Measurements from ENCODE around the gene MCUR1.

MCUR1 gene

DNA sequence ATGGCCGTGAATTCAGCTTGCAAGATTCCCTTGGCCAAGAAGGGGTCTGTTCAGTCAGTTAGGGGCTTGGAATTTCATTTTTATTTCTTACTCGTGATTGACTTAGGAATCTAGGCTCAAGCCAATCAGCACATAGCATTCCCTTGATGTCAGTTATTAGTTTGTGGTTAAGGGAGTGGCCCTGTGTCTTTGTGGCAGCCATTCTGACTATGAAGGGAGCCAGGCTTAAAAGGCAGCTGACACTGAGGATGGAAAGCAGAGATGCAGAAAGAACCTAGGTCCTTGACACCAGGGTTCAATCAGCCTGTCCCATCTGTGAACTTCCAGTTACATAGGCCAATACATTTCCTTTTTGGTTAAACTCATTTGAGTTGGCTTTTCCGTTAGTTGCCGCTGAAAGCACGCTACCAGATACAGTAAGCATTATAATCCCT is 48.1 kb downstream of the MCUR1 start:
- ChIA-PET CTCF (no interaction called here), POLR2A (no interaction called here)
- DNase-seq (ENCODE audit: extremely low spot score): no peak
- TF ChIP-seq FOXK2 (IDR thresholded peaks at IDR 0.05) (no peak), SP1 (IDR thresholded peaks at IDR 0.05) (no peak), LEF1 (IDR thresholded peaks at IDR 0.05; ENCODE audit: borderline replicate concordance) (no peak)

DNA sequence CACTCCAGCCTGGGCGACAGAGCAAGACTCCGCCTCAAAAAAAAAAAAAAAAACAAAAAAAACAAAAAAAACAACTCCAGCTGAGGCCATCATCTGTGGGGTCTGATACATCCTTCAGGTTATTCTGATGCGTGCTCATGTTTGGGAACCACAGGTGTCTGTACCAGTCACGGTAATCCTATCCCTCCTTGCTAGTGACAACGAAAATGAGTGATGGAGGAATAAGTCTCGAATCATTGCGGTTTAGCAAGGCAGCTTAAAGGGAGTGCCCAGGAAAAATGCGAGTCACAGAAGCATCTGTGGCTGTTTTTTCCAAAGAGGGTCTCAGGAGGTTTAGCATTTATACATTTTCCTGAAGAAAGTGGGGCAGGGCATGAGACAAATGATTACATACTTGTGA is 48.8 kb downstream of the MCUR1 start:
- DNase-seq (ENCODE audit: extremely low spot score): no peak
- ChIA-PET CTCF (no interaction called here), POLR2A (interaction anchor here (1.2 kb wide), 1 partner anchor 49 kb away, joined by 3 read pairs; the partner anchor contains the start of gene MCUR1)
- TF ChIP-seq ZNF384 (IDR thresholded peaks at IDR 0.05) (peak; percentile 83), FOXA1 (IDR thresholded peaks at IDR 0.05) (no peak), FOXM1 (IDR thresholded peaks at IDR 0.05; ENCODE audit: borderline replicate concordance) (no peak)

DNA sequence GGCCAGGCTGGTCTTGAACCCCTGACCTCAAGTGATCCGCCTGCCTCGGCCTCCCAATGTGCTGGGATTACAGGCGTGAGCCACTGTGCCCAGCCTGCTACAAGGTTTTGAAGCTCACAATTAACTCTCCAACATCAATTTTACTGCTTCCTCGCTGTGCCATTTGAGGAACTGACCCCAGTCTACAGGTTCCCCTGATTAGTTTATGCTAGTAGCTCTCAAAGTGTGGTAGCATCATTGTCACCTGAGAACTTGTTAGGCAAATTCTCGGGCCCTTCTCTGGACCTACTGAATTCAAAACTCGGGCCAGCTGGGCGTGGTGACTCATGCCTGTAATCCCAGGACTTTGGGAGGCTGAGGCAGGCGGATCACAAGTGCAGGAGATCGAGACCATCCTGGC is 49.4 kb downstream of the MCUR1 start:
- no peak for DNase-seq (ENCODE audit: extremely low spot score)
- CTCF ChIA-PET: no interaction called here
- POLR2A ChIA-PET: interaction anchor here (1.2 kb wide), 1 partner anchor 49 kb away, joined by 3 read pairs; the partner anchor contains the start of gene MCUR1
- TF ChIP-seq FOXA1 (IDR thresholded peaks at IDR 0.05) (no peak), ELF4 (IDR thresholded peaks at IDR 0.05) (no peak), HDGF (IDR thresholded peaks at IDR 0.05; ENCODE audit: borderline replicate concordance) (no peak), BHLHE40 (IDR thresholded peaks at IDR 0.05; ENCODE audit: borderline replicate concordance) (no peak), TARDBP (IDR thresholded peaks at IDR 0.05) (no peak), ARNT (IDR thresholded peaks at IDR 0.05) (no peak)
- TF ChIP-seq, protein P1, sequence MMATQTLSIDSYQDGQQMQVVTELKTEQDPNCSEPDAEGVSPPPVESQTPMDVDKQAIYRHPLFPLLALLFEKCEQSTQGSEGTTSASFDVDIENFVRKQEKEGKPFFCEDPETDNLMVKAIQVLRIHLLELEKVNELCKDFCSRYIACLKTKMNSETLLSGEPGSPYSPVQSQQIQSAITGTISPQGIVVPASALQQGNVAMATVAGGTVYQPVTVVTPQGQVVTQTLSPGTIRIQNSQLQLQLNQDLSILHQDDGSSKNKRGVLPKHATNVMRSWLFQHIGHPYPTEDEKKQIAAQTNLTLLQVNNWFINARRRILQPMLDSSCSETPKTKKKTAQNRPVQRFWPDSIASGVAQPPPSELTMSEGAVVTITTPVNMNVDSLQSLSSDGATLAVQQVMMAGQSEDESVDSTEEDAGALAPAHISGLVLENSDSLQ (IDR thresholded peaks at IDR 0.05): no peak

GRCh38 chr6:13763740-13764381 is 50.5 kb downstream of the MCUR1 start:
- no peak for DNase-seq (ENCODE audit: extremely low spot score)
- TF ChIP-seq BHLHE40 (IDR thresholded peaks at IDR 0.05; ENCODE audit: borderline replicate concordance) (no peak), HDGF (IDR thresholded peaks at IDR 0.05; ENCODE audit: borderline replicate concordance) (no peak), ARNT (IDR thresholded peaks at IDR 0.05) (no peak), FOXM1 (IDR thresholded peaks at IDR 0.05; ENCODE audit: borderline replicate concordance) (no peak), SUZ12 (IDR thresholded peaks at IDR 0.05) (no peak), L3MBTL2 (conservative IDR thresholded peaks at IDR 0.05) (no peak)
- TF ChIP-seq, protein P1 (IDR thresholded peaks at IDR 0.05): no peak
- CTCF ChIA-PET: no interaction called here
- POLR2A ChIA-PET: no interaction called here

- ChIA-PET CTCF (no interaction called here), POLR2A (no interaction called here)
- TF ChIP-seq FOXA1 (IDR thresholded peaks at IDR 0.05): no peak
- TF ChIP-seq FOXM1 (IDR thresholded peaks at IDR 0.05; ENCODE audit: borderline replicate concordance): no peak
- TF ChIP-seq, protein P1 (IDR thresholded peaks at IDR 0.05): no peak
- no peak for TF ChIP-seq FOXK2 (IDR thresholded peaks at IDR 0.05)
- TF ChIP-seq ARNT (IDR thresholded peaks at IDR 0.05): no peak
- no peak for TF ChIP-seq LEF1 (IDR thresholded peaks at IDR 0.05; ENCODE audit: borderline replicate concordance)
- TF ChIP-seq SUZ12 (IDR thresholded peaks at IDR 0.05): no peak
- no peak for TF ChIP-seq HDGF (IDR thresholded peaks at IDR 0.05; ENCODE audit: borderline replicate concordance)
- TF ChIP-seq ZNF384 (IDR thresholded peaks at IDR 0.05): no peak
- no peak for TF ChIP-seq CTBP1 (IDR thresholded peaks at IDR 0.05; ENCODE audit: borderline replicate concordance)
- no peak for TF ChIP-seq ELF4 (IDR thresholded peaks at IDR 0.05)
- TF ChIP-seq BHLHE40 (IDR thresholded peaks at IDR 0.05; ENCODE audit: borderline replicate concordance): no peak
- TF ChIP-seq NFRKB (IDR thresholded peaks at IDR 0.05): no peak
- no peak for TF ChIP-seq TARDBP (IDR thresholded peaks at IDR 0.05)
- no peak for TF ChIP-seq L3MBTL2 (conservative IDR thresholded peaks at IDR 0.05)
- no peak for TF ChIP-seq SP1 (IDR thresholded peaks at IDR 0.05)
- no peak for DNase-seq (ENCODE audit: extremely low spot score)
Observed at GRCh38 chr6:13762611-13763441, 51.5 kb downstream of the MCUR1 start.

DNA sequence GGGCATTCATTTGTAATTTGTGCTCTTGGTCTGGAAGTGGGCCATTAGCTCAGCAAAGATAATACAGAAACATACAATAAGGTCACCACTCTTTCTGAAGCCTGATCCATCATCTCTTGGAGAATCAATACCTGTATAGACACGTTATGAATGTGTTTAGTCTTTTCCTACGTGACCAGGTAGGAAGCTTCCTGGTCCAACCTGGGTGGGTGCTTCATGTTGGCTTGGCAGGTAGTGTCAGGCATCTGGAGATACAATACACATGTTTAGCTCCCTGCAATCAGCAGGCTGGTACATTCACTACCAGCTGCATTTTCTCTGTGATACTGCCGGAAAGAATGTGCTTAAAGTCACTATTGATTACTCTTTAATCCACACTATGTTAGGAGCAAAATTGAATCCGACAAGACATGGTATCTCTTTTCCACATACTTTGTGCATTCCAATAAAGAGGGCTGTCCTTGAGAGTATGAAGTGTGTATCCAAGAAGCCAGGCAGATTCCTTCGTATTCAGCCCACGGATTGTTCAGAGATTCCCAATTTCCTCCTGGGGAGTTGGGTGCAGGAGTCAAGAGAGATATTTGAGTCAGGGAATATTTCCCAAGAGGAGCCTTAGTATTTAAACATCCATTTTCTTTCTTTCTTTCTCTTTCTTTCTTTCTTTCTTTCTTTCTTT is 52.9 kb downstream of the MCUR1 start:
- DNase-seq (ENCODE audit: extremely low spot score): no peak
- POLR2A ChIA-PET: no interaction called here
- no peak for TF ChIP-seq LEF1 (IDR thresholded peaks at IDR 0.05; ENCODE audit: borderline replicate concordance)
- TF ChIP-seq CTBP1 (IDR thresholded peaks at IDR 0.05; ENCODE audit: borderline replicate concordance): no peak
- no peak for TF ChIP-seq SP1 (IDR thresholded peaks at IDR 0.05)
- CTCF ChIA-PET: no interaction called here
